ENCODE measurements around the gene ORAI2.
"Not testable (repeated sequence)": the region's sequence is repeated elsewhere in the genome, so short reads cannot be mapped to it uniquely, and the experiment has no call there.

ORAI2 gene

DNA sequence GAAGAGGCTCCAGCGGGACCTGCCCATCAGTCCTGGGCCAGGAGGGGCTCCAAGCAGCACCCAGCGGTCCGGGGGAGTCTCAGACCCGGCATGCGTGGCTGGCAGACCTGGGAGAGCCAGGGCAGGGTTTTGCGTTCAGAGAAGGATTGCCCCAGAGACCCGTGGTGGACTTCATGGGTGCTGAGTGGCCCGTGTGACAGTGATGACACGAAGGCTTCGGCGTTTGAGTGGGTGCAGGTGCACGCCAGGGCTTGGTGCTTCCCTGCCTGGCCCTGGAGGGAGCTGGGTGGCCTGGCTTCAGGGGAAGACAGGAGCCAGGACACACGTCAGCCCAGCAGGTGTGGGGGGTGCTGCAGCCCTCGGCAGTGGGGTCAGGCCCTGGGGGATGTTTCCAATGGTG, 13.9 kb downstream of the ORAI2 start:
- DNase-seq = no peak

DNA sequence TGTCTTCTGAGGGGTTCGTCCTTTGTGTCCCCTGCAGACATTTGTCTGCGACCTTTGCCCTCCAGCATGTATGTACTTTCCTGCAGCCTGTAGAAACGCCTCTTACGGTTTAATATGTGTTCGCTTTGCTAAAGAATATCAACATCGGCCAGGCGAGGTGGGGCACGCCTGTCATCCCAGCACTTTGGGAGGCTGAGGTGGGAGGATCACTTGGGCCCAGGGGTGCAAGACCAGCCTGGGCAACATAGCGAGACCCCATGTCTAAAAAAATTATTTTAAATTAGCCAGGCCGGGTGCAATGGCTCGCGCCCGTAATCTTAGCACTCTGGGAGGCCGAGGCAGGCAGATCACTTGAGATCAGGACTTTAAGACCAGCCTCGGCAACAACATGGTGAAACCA, 15.8 kb downstream of the ORAI2 start:
- DNase-seq = no peak

DNA sequence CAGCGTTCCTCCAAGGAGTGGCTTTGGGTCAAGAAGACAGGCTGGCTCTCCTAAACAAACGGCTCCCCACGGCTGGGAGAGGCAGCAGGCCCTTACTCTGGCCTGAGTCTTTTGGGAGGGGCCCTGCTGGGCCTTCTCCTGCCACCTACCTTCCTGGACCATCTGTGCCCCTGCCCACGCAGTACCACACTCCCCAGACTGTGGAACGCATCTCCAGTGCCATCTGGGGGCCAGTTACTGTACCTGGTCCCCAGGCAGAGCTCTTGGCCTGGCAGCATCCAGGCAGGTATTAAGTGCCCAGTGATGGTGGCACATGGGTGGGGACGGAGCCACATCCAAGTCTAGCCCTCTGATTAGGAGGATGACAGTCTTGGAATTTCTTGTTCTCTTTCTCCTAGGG, 16.9 kb downstream of the ORAI2 start:
- DNase-seq = peak; percentile 50

DNA sequence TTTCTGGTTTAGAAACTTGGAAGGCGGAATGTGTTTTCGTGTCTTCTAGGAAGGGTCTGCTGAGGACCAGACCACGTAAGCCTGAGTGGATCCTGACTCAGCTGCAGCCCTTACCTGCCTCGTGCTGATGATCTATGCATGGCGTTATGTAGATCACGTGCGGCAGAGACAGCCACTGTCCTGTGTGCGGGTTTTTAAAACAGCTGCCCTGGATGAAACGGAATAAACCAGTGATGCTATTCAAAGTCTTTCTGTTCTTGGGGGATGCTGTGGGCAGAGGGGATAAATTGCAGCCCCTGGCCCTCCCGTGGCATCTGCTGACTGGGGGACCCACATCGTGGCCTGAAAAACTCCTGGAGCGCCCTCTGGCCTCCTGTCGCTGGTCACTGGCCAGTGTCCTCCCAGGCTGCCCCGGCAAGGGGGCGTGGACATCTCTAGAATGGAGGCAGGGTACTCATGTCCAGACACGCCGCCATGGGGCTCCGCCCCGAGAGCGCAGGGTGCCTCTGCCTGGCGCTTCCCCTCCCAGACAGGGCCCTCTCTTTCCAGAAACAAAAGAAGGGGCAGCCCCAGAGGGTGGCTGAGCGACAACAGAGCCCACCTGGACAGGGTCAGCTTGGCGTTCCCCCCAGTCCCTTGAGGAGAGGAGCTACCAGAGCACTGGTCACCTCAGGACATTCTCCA, 18.1 kb downstream of the ORAI2 start:
- no peak for DNase-seq

DNA sequence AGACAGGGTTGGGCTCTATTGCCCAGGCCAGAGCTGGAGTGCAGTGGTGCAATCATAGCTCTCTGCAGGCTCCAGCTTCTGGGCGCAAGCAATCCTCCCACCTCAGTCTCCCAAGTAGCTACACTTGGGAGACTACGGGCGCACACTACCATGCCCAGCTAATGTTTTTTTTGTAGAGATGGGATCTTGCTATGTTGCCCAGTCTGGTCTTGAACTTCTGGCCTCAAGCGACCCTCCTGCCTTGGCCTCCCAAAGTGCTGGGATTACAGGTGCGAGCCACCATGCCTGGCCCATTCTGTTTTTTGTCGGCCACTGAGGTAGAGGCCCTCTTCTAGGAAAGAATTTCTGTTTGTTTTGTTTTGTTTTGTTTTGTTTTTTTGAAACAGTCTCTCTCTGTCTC, 19.1 kb downstream of the ORAI2 start:
- DNase-seq = no peak

DNA sequence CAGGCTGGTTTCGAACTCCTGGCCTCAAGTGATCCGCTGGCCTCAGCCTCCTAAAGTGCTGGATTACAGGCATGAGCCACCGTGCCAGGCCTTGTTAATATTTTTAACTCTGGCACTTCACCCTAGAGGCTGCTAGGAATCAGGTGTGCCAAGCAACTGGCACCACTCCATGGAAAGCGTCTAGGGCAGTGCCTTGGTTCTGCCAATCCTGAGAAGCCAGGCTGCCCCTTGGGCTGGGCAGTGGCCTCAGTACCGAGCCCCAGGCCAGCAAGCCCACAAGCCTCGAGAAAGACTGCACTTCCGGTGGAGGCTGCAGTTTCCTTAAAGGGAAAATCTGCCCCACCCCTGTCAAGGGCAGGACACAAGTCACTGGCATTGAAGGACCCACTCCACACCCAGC, 19.9 kb downstream of the ORAI2 start:
- no peak for DNase-seq

DNA sequence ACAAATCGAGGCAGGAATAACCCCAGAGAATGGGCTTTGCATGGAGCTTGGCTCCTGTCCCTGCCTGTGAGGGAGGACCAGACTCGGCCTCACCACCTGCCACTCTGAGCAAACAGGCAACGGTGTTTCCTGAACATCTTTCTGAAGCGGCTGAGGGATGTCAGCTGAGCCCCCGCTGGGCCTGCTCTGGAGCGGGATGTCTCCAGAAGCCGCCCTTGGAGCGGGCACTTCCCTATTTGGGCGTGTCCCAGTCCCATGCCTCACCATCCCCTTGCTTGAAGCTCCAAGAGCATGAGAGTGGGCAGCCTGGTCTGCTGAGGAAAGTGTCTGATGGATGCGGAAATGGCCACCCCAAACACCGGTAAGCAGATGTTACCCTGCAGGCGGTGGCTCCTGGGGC, 21.1 kb downstream of the ORAI2 start:
- DNase-seq = no peak

DNA sequence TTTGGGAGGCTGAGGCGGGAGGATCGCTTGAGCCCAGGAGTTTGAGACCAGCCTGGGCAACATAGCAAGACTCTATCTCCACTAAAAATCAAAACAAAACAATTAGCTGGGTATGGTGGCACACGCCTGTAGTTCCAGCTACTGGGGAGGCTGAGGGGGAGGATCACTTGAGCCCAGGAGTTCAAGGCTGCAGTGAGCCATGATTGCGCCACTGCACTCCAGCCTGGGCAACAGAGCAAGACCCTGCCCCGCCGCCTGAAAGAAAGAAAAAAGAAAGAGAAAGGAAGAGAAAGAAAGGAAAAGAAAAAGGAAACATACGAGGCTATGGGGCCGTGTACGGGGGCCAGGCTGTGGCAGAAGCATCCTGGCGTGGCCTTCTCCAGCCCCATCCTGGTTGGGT, 21.6 kb downstream of the ORAI2 start:
- DNase-seq = not testable (repeated sequence)

DNA sequence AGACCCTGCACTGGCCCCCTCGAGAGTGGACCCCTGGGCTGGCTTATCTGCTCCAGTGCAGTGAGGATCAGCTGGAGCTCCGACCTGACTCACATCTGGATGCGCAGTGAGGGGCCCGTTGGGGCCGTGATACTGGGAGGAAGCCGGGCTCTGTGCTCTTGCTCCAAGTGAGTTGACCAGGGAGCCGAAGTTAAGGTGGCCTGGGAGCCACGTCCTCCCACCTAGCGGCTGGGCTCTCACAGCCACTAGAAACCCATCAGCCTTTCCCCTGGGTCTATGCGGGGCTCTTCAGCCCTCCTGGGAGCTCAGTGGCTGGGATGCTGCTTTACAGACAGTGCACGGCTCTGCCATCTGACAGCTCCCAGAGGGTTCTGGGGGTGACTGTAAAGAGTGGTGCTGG, 22.2 kb downstream of the ORAI2 start:
- DNase-seq = no peak

DNA sequence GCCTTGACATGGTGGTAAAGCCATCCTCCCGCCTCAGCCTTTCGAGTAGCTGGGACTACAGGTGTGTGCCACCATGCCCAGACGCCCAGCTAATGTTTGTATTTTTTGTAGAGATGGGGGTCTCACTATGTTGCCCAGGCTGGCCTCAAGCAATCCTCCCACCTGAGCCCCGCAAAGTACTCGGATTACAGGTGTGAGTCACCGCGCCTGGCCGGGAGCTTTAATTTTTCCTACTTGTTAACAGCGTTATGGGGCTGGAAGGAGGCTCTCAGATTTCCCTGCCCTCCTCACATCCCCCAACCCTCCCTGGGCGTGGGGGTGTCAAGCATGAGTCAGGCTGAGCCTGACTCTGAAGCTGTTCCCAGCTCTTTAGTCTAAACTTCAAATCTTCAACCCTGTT, 23.0 kb downstream of the ORAI2 start:
- no peak for DNase-seq

DNA sequence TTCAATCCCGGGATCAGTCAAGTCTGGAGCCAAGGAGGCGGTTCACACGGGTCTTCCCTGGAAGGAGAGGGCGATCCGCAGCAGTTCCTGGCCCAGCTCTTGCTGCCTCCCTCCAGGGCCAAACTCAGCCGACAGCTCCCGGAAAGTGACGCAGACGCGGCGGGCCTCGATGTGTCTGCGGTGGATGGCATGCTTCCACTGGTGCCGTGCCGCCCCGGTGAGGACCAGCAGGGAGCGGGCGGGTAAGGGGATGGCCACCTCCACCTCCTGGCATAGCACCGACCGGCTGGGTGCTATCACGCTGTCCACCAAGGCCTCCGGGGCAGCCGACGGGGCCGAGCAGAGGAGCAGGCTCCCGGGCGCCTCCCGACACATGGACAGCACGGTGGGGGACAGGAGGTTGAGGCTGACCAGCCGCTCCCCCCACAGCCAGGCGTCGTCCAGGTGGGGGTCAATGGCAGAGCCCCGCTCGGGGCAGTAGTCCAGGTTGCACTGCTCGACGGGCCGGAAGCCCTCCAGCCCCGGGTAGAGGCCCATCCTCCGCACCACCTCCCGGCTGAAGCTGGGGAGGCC, 24.1 kb downstream of the ORAI2 start:
- DNase-seq = no peak

DNA sequence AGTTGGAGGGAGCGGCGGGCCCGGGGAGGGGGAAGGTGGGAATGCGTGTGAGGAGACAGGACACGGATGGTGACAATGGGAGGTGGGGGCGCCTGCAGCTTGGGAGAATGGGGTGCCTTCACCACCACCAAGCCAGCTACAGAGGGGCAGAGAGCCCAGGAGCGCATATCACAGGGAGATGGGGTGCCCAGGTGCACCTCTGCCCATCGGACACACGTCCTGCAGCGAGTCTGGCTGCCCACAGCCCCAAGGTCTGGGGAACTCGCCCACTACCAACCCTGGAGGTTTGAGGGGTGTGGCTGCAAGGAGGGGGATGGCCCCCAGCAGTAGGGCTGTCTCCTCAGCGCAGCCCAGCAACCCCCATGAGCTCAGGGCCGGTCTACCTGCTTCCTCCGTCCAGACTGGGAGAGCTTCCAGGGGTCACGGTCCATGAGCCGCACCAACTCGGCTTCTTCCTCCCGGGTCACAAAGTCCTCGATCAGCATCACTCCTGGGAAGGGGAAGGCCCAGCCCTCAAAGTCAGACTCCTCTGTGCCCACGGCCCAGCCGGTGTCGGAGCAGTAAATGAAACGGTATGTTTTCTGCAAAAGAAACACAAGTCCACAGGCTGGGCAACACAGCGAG, 26.0 kb downstream of the ORAI2 start:
- no peak for DNase-seq

DNA sequence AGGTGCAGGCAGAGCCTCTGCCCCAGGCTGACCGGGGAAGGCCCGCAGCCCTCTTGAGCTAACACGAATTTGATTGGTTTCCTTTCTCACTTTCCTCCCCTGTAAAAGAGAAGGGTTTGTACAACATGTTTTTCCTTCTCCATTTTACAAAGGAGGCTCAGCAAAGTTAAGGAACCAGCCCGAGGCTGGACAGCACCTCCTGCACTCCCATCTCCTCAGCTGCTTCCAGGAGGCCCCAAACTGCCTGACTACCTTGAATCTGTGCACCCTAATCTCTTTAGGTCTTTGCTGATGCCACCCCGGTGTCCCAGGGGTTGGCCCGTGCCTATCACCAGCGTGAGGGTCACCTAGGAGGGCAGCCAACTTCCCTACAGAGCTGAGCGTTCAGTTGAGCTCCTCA, 27.1 kb downstream of the ORAI2 start:
- no peak for DNase-seq

DNA sequence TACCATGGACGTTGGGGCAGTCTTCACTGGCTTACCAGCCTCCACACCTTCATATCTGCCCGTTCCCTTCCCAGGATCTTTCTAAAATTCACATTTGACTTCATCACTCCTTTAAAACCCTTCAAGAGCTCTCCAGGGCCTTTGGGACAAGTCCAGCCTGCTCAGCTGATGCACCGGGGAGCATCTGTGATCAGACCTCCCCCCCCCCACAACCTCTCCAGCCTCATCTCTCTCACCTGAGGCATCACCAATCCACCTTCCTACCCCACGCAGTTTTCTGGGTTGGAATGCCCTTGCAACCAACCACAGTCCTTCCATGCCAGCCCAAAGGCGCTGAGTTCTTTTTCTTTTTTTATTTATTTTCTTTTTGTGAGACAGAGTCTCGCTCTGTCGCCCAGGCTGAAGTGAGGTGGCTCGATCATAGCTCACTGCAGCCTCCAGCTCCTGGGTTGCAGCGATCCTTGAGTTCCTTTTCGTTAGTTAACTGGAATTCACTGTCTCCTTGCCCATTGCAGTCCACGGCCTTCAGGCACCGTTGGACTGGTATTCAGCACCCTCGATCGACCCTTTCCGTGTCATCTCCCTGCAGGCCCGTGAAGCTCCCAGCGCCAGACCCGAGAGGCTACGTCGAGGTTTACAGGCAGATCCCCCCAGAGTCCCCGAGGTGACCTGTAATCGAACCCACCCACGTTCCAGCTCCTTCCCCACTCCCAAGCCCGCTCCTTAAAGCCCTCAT, 30.6 kb downstream of the ORAI2 start:
- DNase-seq = no peak

DNA sequence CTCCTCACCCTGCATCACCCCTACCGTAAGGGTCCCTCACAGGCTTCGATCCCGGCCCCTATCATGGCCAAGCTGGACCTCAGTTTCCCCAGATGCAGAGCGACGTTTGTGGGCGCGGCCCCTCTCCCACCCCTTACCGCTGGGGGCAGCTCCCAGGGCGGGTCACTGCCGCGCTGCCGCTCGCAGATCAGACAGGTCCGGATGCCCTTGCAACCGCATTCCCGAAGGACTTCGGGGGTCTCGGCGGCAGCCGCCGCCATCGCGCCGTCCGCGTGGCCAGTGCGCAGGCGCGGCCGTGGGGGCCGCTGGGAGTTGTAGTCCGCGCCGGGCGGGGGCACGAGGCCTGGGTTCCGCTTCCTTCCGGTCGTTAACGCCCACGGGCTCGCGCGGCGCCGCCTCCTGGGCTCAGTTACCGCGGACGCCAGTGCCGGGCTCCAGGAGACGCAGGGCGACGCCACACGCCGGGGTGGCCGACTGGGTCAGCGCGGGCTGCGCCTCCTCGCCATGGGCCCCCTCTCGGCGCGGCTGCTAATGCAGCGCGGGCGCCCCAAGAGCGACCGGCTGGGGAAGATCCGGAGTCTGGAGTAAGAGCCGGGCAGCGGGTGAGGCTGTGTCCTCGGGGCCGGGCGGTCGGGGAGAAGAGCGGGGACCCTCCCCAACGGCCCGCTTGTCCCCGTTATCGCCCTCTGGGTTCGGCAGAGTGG, 31.4 kb downstream of the ORAI2 start, which contains the start of the genes ALKBH4 and LRWD1:
Gene ALKBH4 (minus strand): TSS at position 287 of the 704 bp plus-strand sequence. CDS start 27 bp downstream, at position 260.
Gene LRWD1 (plus strand): TSS at position 408 of the 704 bp plus-strand sequence. CDS start 97 bp downstream, at position 505.
- DNase-seq = peak; percentile 95

DNA sequence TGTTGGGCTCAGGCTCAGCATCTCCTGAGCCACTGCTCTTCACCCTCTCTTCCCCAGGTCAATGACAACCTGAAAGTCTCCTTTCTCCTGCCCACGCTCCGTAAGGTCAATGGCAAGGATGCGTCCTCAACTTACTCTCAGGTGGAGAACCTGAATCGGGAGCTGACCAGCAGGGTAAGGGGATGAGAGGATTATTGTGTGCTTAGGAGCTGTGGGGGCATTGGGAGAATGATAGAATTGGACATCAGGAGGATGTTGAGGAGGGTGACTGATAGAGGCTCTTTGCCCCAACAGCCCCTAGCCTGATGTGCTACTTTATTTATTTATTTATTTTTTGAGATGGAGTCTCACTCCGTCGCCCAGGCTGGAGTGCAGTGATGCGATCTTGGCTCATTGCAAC, 32.7 kb downstream of the ORAI2 start:
- DNase-seq = no peak

DNA sequence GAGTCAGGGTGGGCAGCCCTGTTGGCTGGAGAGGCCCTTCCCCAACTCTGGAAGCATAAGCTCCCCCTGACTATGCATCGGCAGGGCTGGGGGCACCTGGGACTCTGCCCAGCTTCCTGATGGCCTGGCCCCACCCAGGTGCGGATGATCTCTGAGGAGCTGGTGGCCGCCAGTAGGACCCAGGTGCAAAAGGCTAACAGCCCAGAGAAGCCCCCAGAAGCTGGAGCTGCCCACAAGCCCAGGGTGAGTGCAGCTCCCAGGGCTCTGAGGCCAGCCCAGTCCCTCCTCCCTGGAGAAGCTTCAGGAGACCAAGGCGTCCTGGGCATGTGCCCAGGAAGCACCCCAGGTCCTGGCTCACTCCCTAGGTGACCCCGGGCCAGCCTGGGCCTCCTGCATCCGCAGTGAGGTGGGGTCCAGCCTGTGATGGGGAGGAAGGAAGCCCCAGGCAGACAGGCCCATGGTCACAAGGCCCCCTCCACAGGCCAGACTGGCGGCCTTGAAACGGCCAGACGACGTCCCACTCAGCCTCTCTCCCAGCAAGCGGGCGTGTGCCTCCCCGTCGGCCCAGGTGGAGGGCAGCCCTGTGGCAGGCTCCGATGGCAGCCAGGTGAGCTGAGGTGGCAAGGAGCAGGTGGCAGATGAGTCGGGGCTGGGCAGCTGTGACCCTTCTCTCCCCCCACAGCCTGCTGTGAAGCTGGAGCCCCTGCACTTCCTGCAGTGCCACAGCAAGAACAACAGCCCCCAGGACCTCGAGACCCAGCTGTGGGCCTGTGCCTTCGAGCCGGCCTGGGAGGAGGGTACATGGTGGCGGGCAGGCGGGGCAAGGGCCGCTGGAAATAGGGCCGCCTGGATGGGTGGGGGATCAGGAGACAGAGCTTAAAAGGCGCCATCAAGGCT, 34.5 kb downstream of the ORAI2 start:
- no peak for DNase-seq

DNA sequence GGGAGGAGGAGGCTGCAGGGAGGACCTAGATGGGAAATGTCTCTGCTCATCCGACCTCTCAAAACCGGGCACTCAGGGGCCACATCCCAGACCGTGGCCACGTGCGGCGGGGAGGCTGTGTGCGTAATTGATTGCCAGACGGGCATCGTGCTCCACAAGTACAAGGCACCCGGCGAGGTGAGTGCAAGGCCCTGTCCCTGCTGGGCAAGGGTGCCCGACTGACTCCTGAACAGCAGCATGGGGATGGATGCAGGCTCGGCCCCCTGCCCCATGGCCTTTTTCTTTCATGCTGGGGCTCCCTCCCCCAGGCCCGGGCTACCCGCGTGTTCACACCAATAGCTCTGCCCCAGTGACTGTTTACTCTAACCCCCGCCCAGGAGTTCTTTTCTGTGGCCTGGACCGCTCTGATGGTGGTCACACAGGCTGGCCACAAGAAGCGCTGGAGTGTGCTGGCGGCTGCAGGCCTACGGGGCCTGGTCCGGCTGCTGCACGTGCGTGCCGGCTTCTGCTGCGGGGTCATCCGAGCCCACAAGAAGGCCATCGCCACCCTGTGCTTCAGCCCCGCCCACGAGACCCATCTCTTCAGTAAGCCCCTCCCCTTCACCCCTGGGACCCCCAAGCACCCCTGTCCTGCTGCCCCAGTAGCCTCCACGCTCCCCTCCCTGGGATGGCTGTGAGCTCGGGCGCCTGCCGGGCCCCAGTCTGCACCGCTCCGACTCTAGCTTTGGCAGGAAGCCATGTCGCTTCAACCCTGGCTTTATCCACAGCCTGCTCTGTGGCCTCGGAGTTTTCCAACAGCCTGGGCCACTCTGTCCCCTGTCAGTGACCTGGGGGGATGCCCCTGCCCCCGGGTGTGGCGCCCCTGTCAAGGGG, 35.3 kb downstream of the ORAI2 start:
- DNase-seq = no peak

DNA sequence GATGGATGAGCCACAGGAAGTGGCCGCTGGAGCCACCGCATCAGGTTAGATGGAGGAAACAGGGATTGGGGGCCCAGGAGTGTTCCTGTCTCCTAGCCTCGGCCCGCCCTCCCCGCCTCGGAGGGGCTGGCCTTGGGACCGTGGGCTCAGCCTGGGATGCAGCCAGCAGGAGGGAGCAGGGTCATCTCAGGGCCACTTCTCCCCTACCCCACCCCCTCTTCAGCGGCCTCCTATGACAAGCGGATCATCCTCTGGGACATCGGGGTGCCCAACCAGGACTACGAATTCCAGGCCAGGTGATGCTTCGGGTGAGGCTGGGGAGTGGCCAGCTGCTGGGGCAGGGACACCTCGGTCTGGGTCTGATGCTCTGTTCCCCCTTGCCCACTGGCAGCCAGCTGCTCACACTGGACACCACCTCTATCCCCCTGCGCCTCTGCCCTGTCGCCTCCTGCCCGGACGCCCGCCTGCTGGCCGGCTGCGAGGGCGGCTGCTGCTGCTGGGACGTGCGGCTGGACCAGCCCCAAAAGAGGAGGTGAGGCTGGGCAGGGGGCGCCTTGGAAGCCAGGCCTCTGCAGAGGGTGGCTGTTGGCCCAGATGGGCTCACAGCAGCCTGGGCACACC, 36.1 kb downstream of the ORAI2 start:
- no peak for DNase-seq

Data from stimulated activated CD4-positive, alpha-beta T cell treated with anti-CD3 and anti-CD28 coated beads, Interleukin-1b, Interleukin-23, amount 100 ng/mL, for 48 hours (primary cell).